Globus pallidus (tissue), 1 donor: ENCODE data around the gene IL23R.

Experiments used
- DNase-seq: peaks from one replicate; pipeline ENCODE4 v3.0.0-alpha.2; 2015; ENCODE audit warnings: low spot score

The IL23R gene

DNA sequence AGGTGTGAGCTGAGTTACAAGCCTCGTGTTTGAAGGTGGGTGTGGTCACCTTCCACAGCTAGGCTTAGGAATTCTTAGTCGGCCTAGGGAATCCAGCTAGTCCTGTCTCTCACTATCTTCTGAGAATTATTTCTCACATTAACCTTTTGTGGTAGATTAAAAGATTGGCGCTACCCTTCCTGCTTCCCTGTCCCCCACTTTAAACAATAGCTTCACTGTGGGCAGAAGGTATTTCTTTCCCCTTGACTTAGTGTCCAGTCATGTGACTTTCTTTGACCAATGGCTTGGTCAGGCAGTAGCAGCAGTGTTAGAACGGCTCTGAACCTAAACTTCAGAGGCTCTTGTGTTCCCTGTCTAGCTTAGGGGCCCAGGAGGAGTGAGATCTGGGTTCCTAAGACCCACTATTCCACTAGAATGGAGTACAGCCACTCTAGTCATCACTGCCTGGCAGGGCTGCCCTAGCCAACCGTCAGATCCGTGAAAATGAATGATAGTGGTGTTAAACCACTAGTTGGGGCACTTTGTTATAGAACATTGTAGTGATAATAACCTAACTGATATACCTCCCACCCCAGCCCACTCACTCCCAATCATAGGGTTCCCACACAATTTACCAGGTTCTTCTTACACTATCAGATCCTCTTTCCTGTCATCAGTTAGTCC is 17.6 kb upstream of the IL23R start:
- no peak for DNase-seq

DNA sequence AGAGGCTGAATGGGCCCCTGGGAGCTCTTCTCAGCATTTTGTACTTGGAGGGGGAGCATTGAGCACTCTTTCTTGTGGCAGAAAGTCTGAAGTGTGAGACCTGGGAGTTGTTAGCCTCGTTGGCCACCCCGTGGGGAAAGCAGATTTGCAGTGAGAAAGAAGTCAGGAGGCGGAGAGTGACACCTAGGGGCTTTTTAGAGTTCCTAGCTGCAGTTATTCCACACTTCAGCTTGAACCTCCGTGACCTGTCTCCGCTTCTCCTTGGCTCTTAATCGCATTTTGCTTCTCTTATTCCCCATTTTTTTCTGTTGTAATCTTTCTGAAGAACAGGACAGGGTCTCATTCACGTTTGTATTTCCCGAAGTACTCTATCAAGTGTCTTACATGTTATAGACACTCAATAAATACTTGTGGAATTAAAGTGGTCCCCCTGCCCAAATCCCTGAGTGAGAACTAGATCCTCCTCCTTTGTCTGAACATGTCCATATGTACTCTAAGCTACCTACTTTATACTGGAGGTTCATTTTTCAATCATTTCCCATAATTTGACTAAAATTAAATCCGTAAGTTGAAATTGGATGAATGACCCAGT is 17.0 kb upstream of the IL23R start:
- peak; percentile 74 for DNase-seq

DNA sequence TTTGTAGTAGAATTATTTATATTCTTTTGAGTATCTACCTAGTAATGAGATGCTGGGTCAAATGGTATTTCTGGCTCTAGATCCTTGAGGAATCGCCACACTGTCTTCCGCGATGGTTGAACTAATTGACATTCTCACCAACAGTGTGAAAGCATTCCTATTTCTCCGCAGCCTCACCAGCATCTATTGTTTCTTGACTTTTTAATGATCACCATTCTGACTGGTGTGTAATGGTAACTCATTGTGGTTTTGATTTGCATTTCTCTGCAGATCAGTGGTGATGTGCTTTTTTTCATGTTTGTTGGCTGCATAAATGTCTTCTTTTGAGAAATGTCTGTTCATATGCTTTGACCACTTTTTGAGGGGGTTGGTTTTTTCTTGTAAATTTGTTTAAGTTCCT is 15.3 kb upstream of the IL23R start:
- no peak for DNase-seq

- DNase-seq, result no peak
Measured at GRCh38 chr1:67158401-67158800, 7.9 kb upstream of the IL23R start.

GRCh38 chr1:67159233-67159632 is 7.0 kb upstream of the IL23R start:
- no peak for DNase-seq

- no peak for DNase-seq
Measured at GRCh38 chr1:67162954-67163353, 3.3 kb upstream of the IL23R start.

DNA sequence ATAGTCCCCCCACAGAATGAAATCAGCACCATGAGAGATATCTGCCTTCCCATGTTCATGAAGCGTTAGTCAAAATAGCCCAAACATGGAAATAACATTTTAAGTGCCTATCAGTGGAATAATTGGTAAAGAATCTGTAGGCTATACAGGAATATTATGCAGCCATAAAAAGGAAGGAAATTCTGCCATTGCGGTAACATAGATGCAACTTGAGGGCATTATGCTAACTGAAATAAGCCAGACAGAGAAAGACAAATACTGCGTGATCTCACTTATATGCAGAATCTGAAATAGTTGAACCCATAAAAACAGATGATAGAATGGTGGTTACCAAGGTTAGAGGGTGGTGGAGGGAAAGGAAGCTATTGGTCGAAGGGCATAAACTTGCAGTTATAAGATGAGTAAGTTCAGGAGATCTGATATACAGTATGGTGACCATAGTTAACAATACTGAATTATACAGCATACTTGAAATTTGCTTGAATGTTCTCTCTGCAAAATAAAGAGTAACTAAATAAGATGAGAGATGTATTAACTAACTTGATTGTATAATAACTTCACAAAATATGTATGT is 699 bp upstream of the IL23R start:
- DNase-seq, result no peak

GRCh38 chr1:67169496-67169895 is 3.2 kb downstream of the IL23R start:
- DNase-seq, result no peak

DNA sequence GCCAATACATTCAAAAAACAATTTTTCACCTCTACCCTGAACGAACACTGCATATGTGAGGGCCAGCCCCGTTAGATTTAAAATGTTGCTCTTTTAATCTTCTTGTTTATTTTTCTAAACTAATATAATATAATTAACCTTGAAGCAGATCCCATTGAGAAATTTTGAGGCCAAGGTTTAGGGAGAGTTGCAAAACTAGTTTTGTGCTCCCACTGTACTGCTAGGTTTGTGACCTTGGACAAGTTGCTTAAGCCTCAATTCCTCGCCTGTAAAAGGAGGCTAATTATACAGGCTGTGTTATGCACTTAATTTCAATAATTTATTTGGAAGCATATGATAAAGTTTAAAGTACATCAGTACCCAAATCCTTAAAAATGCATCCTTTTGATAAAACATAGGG is 3.7 kb downstream of the IL23R start:
- DNase-seq, result no peak

- DNase-seq, result no peak
Measured at GRCh38 chr1:67170751-67171573, 4.7 kb downstream of the IL23R start.

DNA sequence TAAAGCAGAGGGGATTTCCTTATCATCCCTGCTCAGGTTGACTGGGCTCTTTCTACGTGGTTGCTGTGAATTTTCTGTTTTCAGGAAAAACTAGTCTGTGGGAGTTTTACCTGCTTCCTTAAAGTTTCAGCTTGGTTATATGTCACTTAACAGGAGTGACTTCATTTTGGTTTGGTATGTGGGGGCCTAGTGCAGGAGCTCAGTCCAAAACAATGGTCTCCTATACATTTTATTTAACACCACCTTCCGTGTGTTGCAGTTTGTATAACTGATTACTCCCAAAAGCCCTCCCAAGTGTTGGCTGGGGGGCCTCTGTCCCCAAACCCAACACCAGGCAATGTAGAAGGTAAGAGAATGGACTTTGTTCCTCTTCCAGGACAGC is 5.3 kb downstream of the IL23R start:
- no peak for DNase-seq

DNA sequence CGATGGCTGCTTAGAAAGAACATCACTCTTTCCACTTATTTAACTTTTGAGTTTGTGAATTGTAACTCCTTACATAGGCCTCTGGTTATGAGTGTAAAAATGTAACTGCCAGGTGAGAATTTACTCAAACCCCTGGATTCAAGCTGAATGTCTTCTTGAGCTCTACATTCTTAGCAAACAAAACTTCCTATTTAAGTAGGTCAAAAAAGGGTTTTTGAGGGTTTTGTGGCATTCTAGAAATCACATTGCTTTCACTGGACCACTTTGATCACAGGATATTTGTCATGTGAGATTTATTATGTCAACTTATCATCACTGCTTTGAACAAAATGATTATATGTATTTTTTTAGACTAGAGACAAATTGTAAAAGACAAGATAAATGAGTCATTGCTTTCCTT is 5.7 kb downstream of the IL23R start:
- no peak for DNase-seq

GRCh38 chr1:67173988-67174387 is 7.7 kb downstream of the IL23R start:
- no peak for DNase-seq

DNA sequence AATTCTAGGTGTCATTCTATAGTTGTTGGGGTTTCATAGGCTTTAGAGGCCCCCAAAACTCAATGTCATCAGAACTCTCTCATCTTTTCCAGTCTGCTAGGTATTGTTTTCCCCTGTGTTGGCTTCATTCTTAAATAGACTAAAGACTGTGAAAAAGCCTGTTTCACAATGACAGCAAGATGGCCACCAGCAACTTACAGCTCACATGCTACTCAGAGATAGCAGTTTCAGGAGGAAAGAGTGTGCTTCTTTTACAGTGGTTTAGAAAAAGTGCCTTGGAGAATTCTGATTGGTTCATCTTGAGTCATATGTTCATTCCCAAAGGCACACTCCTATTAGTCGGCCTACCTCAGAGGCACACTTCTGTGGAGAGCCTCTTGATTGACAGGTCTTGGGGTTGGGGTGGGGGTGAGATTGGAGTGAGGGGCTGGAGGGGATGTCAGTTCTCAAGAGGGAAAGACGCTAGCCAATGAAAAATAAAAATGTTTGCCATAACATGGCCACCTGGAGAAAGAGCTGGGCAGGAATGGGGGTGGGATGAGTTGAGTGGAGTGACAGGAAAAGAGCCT is 8.5 kb downstream of the IL23R start:
- no peak for DNase-seq

DNA sequence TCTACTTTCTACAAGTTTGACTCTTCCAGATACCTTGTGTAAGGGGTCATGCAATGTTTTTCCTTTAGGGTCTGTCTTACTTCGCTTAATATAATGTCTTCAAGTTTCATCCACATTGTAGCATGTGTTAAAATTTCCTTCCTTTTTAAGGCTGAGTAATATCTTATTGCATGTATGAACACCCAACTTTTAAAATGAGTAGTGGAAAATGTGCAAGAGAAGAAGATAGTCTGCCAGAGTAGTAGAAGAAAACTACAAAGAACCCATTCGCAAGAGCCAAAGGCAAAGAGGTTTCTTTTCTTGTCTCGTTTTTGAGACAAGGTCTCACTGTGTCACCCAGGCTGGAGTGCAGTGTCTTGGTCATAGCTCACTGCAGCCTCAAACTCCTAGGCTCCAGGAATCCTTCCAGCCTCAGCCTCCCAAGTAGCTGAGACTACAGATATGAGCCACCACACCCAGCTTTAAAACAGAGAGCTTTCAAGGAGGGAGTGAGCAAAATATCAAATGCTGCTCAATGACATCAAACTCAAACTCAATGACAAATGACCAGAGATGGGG is 9.4 kb downstream of the IL23R start:
- DNase-seq, result no peak

DNA sequence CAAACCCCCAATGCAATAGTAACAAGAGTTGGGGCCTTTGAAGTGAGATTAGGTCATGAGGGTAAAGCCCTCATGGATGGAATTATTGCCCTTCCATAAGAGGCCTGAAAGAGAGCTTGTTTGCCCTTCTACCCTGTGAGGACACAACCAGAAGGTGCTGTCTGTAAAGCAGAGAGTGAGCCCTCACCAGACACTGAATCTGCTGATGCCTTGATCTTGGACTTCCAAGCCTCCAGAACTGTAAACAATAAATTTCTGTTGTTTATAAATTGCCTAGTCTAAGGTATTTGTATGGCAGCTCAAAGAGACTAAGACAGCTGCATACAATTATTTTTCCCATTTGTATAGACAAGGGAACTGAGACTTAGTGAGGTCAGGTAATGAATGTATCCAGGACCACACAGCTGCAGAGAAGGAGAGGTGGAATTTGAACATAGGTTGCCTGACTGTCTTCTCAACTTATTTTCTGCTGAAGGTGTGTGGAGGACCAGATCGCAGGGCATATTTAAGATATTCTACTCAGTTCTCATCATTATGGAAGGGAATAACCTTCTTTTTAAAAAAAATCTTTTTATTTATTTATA is 18.7 kb downstream of the IL23R start:
- DNase-seq, result no peak

- DNase-seq, result no peak
Measured at GRCh38 chr1:67188137-67188536, 21.9 kb downstream of the IL23R start.

DNA sequence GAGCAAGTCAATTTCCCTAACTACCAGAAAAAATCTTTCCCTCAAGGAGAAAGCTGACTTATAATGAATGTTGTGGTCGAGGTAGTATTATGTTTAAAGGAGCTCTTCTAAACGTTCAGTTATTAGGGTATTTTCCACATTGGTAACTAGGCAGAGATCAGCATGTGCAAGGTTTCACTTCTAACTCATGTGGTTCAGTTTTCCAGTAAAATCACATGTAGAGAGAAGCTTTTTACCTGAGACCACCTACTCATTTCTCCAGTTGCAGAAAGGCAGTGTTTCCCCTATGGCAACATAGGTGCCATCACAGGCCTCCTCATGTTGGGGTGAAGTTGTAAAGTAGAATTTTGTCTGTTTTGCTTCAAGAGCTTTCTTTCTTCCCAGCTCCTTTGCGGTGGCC is 23.7 kb downstream of the IL23R start:
- DNase-seq, result no peak

DNA sequence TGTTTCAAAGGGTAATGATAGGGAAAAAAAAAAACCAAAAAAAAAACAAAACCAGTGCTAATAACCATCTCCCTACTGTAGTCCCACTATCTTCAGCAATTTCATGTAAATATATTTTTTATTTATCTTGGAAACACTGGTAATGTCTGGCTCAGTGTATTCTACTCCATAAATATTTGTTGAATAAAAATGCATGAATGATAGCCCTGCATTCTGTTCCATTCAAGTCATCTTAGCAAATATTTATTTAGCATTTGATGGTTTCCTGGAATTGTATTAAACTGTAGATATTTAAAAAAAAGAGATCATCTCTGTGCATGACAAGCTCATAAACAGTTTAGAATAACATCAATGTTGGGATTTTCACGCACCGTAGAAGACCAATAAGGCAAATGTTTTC is 24.2 kb downstream of the IL23R start:
- DNase-seq, result no peak

- no peak for DNase-seq
Measured at GRCh38 chr1:67190942-67191341, 24.7 kb downstream of the IL23R start.

GRCh38 chr1:67191668-67192520 is 25.6 kb downstream of the IL23R start:
- DNase-seq, result no peak
